ENCODE data around the gene NR2F1-AS1. TPM values are rescaled to one million over a fixed set of nuclear protein-coding genes. Genes with fewer than 3 reads are reported as not detected.

The NR2F1-AS1 gene
- polyA plus RNA-seq, 2 of the 4 experiments (the other 2 are of a cell fraction) = 5.5 to 8.3 TPM

DNA sequence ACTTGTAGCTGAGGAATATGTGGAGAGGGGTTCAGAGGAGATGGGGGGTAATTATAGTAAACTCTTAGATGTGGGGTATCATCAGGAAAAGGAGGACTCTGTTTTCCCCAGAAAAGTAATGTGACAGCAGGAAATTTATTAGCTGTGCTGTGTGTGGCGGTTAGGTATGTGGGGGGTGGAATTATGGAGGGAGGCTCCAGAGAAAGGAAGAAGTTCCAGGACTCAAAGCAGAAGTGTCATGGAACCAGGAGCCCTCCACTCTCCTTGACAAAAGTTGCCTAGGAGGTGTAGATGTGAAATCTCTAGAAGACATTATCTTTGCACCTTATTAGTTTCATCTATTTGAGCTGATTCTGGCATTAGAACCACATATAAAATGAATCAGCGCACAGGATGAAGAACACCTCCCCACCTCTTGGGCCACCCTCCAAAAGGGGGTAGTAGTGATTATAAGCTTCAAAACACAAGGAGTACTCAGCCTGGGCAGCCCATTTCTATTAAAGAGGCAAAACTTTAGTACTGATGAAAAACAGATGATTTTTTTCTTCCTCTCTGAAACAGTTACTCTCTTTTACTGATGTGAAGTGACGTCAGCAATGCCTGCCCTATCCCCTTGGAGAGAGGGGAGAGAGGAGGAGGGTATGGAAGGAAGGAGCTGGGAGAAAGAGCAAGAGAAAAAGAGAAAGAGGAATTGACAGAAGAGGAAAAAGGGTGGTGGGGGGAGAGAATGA is 20.2 kb upstream of the NR2F1-AS1 start:
- ATAC-seq (no peak), DNase-seq (ENCODE audit: low read depth in 1 of 2, low spot score in 1 of 2) (no peak), FAIRE-seq (no peak)
- CTCF ChIA-PET = interaction anchor here (1.3 to 1.8 kb wide), 2 partner anchors 188 to 200 kb away, joined by 3 to 5 read pairs; no protein-coding TSS in a partner anchor
- H3K9me3 ChIP-seq = no peaks in the 10 kb centered on the region
- WGBS (ENCODE audit: missing lambda C conversion rate) = 93% methylated on average over 3 of the region's 3 CpGs
- TF ChIP-seq SMC3 (IDR thresholded peaks at IDR 0.05) = no peak
- no peak for TF ChIP-seq NPAS2 (CRISPR knock-in tag; IDR thresholded peaks at IDR 0.05; ENCODE audit: borderline replicate concordance)
- POLR2A ChIA-PET = no interaction called here
- H3K27ac ChIP-seq = no peak overlapping the region
- no peak overlapping the region for H3K4me3 ChIP-seq
- 0 out of 3 replicates have a peak, but pooled peaks cover 5% of the 10 kb centered on the region for H3K4me1 ChIP-seq
- H3K4me2 ChIP-seq = no peak overlapping the region

DNA sequence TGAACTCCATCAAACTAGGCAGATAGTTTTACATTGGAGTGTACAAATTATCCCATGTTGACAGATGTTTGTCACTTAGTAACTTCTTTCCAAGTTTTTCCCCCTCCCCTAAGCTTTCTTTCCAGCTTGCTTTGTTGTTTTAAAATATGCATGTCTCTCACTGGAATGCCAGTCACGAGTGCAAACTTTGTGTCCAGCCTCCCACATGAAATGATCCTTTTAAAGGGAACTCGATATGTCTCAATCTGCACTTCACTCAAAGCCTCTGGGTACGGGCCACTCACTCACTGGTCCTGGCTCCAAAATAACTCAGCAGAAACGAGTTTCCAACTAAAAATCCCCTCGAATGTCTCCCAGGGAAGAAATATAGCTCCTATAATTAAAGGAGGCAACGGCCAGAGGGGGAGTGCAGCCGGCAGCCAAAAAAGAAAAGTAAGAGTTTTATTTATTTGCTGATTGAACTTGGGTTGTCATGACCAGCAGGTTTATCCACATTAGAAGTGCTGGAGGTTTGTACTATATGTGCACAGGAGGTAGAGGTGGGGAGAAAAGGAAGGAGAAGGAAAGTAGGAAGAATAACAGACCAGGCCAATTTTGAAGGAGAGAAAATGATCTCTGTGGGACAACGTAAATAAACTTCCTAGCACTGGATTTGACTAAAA is 19.5 kb upstream of the NR2F1-AS1 start:
- Histone ChIP-seq H3K4me1 (0 out of 3 replicates have a peak, but pooled peaks cover 5% of the 10 kb centered on the region), H3K4me2 (no peak overlapping the region), H3K4me3 (no peak overlapping the region), H3K9me3 (no peaks in the 10 kb centered on the region), H3K27ac (no peak overlapping the region)
- no peak for TF ChIP-seq PHF8 (IDR thresholded peaks at IDR 0.05; ENCODE audit: borderline replicate concordance, low read depth)
- no peak for TF ChIP-seq HOXA7 (CRISPR knock-in tag; IDR thresholded peaks at IDR 0.05)
- TF ChIP-seq MAZ (IDR thresholded peaks at IDR 0.05; ENCODE audit: borderline replicate concordance, low read depth, low read length) = no peak
- no peak for TF ChIP-seq HEYL (CRISPR knock-in tag; IDR thresholded peaks at IDR 0.05)
- TF ChIP-seq SMC3 (IDR thresholded peaks at IDR 0.05) = no peak
- TF ChIP-seq KDM5A (IDR thresholded peaks at IDR 0.05) = no peak
- no peak for TF ChIP-seq MYC (IDR thresholded peaks at IDR 0.05; ENCODE audit: borderline replicate concordance, low read length)
- TF ChIP-seq EHF (CRISPR knock-in tag; IDR thresholded peaks at IDR 0.05) = no peak
- no peak for TF ChIP-seq ZFP36 (IDR thresholded peaks at IDR 0.05; ENCODE audit: borderline replicate concordance, partially characterized antibody)
- TF ChIP-seq NPAS2 (CRISPR knock-in tag; IDR thresholded peaks at IDR 0.05; ENCODE audit: borderline replicate concordance) = no peak
- TF ChIP-seq, protein P1, sequence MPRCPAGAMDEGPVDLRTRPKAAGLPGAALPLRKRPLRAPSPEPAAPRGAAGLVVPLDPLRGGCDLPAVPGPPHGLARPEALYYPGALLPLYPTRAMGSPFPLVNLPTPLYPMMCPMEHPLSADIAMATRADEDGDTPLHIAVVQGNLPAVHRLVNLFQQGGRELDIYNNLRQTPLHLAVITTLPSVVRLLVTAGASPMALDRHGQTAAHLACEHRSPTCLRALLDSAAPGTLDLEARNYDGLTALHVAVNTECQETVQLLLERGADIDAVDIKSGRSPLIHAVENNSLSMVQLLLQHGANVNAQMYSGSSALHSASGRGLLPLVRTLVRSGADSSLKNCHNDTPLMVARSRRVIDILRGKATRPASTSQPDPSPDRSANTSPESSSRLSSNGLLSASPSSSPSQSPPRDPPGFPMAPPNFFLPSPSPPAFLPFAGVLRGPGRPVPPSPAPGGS (IDR thresholded peaks at IDR 0.05) = no peak
- no peak for TF ChIP-seq KDM1A (IDR thresholded peaks at IDR 0.05; ENCODE audit: low read depth)
- no peak for TF ChIP-seq ZNF302 (CRISPR knock-in tag; IDR thresholded peaks at IDR 0.05)
- TF ChIP-seq RARB (CRISPR knock-in tag; IDR thresholded peaks at IDR 0.05) = no peak
- TF ChIP-seq, protein P2, sequence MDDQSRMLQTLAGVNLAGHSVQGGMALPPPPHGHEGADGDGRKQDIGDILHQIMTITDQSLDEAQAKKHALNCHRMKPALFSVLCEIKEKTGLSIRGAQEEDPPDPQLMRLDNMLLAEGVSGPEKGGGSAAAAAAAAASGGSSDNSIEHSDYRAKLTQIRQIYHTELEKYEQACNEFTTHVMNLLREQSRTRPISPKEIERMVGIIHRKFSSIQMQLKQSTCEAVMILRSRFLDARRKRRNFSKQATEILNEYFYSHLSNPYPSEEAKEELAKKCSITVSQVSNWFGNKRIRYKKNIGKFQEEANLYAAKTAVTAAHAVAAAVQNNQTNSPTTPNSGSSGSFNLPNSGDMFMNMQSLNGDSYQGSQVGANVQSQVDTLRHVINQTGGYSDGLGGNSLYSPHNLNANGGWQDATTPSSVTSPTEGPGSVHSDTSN (IDR thresholded peaks at IDR 0.05) = no peak
- TF ChIP-seq HOXB13 (CRISPR knock-in tag; IDR thresholded peaks at IDR 0.05; ENCODE audit: low read depth) = no peak
- ATAC-seq = no peak
- ChIA-PET CTCF (interaction anchor here (0.6 to 1.8 kb wide), 5 partner anchors 12 to 200 kb away, joined by 3 to 5 read pairs (median 3); no protein-coding TSS in a partner anchor), POLR2A (no interaction called here)
- WGBS (ENCODE audit: missing lambda C conversion rate) = 53% methylated on average over 8 of the region's 8 CpGs
- FAIRE-seq = no peak
- DNase-seq (ENCODE audit: low read depth in 1 of 2, low spot score in 1 of 2) = no peak

DNA sequence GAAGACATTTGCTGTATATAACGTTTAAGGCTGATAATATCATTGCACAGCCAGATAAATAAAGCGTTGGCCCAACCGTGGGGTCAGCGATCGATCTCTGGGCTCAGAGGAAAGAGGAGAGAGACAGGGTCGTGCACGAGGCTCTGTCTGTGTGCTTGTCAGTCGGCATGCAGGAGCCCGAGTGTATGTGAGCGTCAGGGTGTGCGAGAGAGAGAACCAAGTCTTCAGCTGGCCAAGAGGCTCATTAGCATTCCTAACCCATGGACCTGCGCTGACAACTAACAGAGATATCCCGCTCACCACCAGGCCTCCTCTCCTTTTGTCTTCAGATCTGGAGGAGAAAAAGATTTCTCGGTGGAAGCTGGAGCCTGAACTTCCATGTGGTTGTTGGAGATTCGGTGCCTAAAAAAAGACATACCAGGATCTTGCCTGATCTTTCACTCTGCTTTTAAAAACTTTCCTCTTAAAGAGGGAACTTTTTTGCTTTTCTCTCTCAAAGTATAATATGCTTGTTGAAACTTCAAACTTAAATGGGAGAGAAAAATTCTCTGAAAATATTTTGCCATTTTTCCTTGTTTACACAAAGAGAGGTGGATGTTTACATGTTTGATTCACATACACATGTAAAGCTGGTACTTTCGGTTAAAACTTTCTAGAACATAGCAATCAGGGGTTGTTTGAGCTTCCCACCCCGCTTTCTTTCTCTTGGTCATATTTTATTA is 18.5 kb upstream of the NR2F1-AS1 start:
- no peaks in the 10 kb centered on the region for H3K9me3 ChIP-seq
- WGBS (ENCODE audit: missing lambda C conversion rate) = 84% methylated on average over 17 of the region's 17 CpGs
- no peak overlapping the region for H3K4me2 ChIP-seq
- CTCF ChIA-PET = interaction anchor here (1.0 to 1.5 kb wide), 3 partner anchors 8 to 149 kb away, joined by 3 to 7 read pairs (median 3); no protein-coding TSS in a partner anchor
- no peak for ATAC-seq
- POLR2A ChIA-PET = no interaction called here
- DNase-seq (ENCODE audit: low read depth in 1 of 2, low spot score in 1 of 2) = no peak
- H3K4me1 ChIP-seq = 0 out of 3 replicates have a peak, but pooled peaks cover 5% of the 10 kb centered on the region
- no peak for FAIRE-seq
- no peak overlapping the region for H3K4me3 ChIP-seq
- no peak for TF ChIP-seq ZFP36 (IDR thresholded peaks at IDR 0.05; ENCODE audit: borderline replicate concordance, partially characterized antibody)
- no peak for TF ChIP-seq FOSL2 (IDR thresholded peaks at IDR 0.05)
- TF ChIP-seq FOSL2 (CRISPR knock-in tag; IDR thresholded peaks at IDR 0.05) = no peak
- TF ChIP-seq CBX8 (IDR thresholded peaks at IDR 0.05) = no peak
- H3K27ac ChIP-seq = no peak overlapping the region

Data from A549 (cell line).